Nephron (organoid): Measurements from ENCODE around the gene LAD1.
A peak's percentile ranks its signal among the peaks of the same experiment; 100 is the strongest.

Experiments used
- H3K27ac Mint-ChIP-seq, 3 experiments: 2 replicates each; pipeline ENCODE4 v1.8.0; 2020; ENCODE audit warnings: mixed read lengths in 3 of 3, mild to moderate bottlenecking in 2 of 3, moderate library complexity in 1 of 3
- H3K27me3 Mint-ChIP-seq: 2 replicates; pipeline ENCODE4 v1.8.0; 2021; ENCODE audit warnings: low read depth, mild to moderate bottlenecking, moderate library complexity, mixed read lengths
- H3K36me3 Mint-ChIP-seq: 2 replicates; pipeline ENCODE4 v1.8.0; 2020; ENCODE audit warnings: low read depth, mixed read lengths
- H3K4me1 Mint-ChIP-seq: 2 replicates; pipeline ENCODE4 v1.8.0; 2020; ENCODE audit warnings: mixed read lengths
- H3K4me3 Mint-ChIP-seq, 3 experiments: 2 replicates each; pipeline ENCODE4 v1.8.0; 2020; ENCODE audit warnings: mild to moderate bottlenecking in 3 of 3, mixed read lengths in 3 of 3, moderate library complexity in 2 of 3
- H3K9me3 Mint-ChIP-seq: 2 replicates; pipeline ENCODE4 v1.8.0; 2020; ENCODE audit warnings: mixed read lengths
- CTCF ChIP-seq, 3 experiments: fragments of 200-600 bp; sonication (generic); IDR thresholded peaks; one replicate each; pipeline ENCODE4 v1.5.0; 2021; ENCODE audit warnings: antibody characterized with exemption in 3 of 3; ENCODE audit not compliant: unreplicated experiment in 3 of 3

The LAD1 gene

DNA sequence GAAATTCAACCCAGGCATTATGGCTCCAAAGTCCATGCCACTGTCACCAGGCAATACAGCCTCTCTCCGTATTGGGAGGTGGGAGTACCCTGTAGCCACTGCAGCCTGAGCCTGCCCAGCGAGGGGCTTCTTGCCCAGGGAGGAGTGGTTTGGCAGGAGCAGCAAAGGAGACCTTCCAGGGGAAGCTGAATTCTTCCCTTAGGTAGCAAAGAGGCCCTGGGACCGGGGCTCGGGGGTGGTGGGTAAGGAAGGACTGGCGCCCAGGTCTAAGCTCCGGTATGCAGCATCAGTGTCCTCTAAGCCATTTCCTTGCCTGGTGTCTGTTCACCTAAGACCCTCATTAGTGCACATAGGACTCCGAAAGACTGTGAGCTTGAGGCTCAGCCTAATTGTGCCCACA lies 38.6 kb downstream of the LAD1 start:
- H3K4me3 Mint-ChIP-seq = no peak overlapping the region
- no peak overlapping the region for H3K27ac Mint-ChIP-seq
- H3K4me1 Mint-ChIP-seq = peaks cover 22% of the 10 kb centered on the region
- H3K9me3 Mint-ChIP-seq = no peaks in the 10 kb centered on the region
- TF ChIP-seq CTCF (IDR thresholded peaks at IDR 0.05; ENCODE audit: unreplicated experiment in 3 of 3) = no peak
- no peaks in the 10 kb centered on the region for H3K36me3 Mint-ChIP-seq
- H3K27me3 Mint-ChIP-seq = peaks cover 5% of the 10 kb centered on the region

DNA sequence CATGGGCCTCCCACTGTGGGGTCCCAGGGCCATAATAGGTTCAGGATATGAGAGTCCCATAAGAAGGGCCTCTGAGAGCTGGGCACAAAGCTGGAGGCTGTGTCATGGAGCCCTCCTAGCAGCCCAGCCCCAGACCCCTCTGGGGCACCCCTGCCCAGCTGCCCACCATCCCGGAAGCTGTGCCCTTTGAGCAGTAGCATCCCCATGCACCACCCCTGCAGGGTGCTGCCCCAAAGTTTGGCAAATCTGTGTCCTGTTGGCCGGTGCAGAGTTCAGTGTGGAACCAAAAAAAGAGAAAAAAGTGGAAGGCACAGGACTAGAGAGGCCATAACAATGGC lies 39.3 kb downstream of the LAD1 start:
- H3K27me3 Mint-ChIP-seq = peaks cover 9% of the 10 kb centered on the region
- H3K4me3 Mint-ChIP-seq = no peak overlapping the region
- peaks cover 21% of the 10 kb centered on the region for H3K4me1 Mint-ChIP-seq
- no peaks in the 10 kb centered on the region for H3K36me3 Mint-ChIP-seq
- TF ChIP-seq CTCF (IDR thresholded peaks at IDR 0.05; ENCODE audit: unreplicated experiment in 3 of 3) = no peak
- H3K9me3 Mint-ChIP-seq = no peaks in the 10 kb centered on the region
- peak overlapping the region in 1 of 3 experiments; percentile 22 for H3K27ac Mint-ChIP-seq

DNA sequence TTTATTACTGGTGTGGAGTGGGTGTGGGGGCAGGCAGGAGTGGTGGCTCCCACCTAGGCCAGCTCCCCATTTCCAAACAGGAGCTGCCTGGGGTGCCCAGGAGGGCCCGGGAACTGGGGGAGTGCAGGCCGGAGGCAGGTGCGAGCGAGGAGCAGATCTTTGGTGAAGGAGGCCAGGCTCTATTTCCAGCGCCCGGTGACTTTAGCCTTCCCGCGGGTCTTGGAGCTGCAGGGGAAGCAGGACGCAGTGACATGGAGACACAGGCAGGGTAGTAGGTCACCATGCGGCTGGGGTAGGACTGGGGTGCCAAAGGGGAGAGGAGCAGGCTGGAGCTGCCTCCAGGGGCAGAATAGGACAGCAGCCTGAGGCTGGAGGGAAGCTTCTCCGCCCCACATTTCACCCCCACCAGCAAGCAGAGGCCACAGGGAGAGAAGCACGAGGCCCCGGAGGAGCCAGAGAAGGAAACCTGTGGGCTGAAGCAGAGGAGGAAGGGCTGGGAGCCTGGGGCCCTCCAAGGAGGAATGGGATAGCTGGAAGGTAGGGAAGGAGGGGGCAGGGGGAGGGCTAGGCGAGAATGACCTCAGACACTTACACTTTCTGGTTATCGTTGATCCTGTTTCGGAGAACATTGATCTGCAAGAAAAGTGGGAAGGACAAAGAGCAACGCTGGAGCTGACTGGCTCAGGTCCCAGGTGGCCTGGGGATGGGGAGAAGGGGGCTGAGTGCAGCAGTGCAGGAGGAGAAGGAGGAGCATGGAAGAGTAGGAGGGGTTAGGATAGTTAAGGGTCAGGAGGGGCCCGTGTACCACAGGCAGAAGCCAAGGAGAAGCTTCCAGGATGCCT lies 39.9 kb downstream of the LAD1 start:
- Mint-ChIP-seq H3K4me3 (no peak overlapping the region), H3K36me3 (no peaks in the 10 kb centered on the region), H3K27me3 (peaks cover 14% of the 10 kb centered on the region), H3K27ac (peak overlapping the region in 1 of 3 experiments; percentile 22), H3K9me3 (no peaks in the 10 kb centered on the region), H3K4me1 (peaks cover 16% of the 10 kb centered on the region)
- no peak for TF ChIP-seq CTCF (IDR thresholded peaks at IDR 0.05; ENCODE audit: unreplicated experiment in 3 of 3)

DNA sequence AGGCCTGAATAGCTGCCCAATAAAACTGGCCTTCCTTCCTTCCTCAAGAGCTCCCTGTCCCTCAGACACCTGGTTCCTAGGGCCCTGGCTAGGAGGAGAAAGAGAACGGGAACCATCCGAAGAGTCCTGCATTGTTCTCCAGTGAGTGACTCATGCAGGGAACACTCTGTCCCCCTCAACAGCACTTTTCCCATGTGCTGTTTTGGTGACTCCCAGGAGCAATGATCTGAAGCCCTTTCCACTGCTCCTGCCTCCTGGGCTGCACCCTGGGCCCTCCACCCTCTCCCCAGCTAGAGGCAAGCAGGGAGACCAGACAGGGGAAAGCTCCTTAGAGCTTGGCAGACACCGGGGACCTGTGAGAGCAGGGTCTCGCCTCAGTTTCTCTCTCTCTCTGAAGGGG lies 40.5 kb downstream of the LAD1 start:
- H3K27me3 Mint-ChIP-seq = peaks cover 14% of the 10 kb centered on the region
- no peaks in the 10 kb centered on the region for H3K9me3 Mint-ChIP-seq

GRCh38 chr1:201357636-201358348 lies 41.3 kb downstream of the LAD1 start:
- H3K27ac Mint-ChIP-seq = peak overlapping the region in 1 of 3 experiments; percentile 44
- TF ChIP-seq CTCF (IDR thresholded peaks at IDR 0.05; ENCODE audit: unreplicated experiment in 3 of 3) = no peak
- peaks cover 11% of the 10 kb centered on the region for H3K27me3 Mint-ChIP-seq
- H3K36me3 Mint-ChIP-seq = no peaks in the 10 kb centered on the region
- H3K4me3 Mint-ChIP-seq = no peak overlapping the region
- no peaks in the 10 kb centered on the region for H3K9me3 Mint-ChIP-seq
- peaks cover 9% of the 10 kb centered on the region for H3K4me1 Mint-ChIP-seq

More for the DNA sequence above, 40.5 kb downstream of the LAD1 start:
- H3K4me1 Mint-ChIP-seq = peaks cover 16% of the 10 kb centered on the region
- H3K4me3 Mint-ChIP-seq = no peak overlapping the region
- H3K27ac Mint-ChIP-seq = no peak overlapping the region
- TF ChIP-seq CTCF (IDR thresholded peaks at IDR 0.05; ENCODE audit: unreplicated experiment in 3 of 3) = no peak
- H3K36me3 Mint-ChIP-seq = no peaks in the 10 kb centered on the region
